Ishikawa (cell line): Measurements from ENCODE around the gene SEC14L2.

Experiments
- CEBPB ChIP-seq: IDR thresholded peaks from 2 replicates; pipeline ENCODE4 v1.6.1; 2012
- CREB1 ChIP-seq: IDR thresholded peaks from 2 replicates; pipeline ENCODE4 v1.6.1; 2012; ENCODE audit warnings: low read depth
- EGR1 ChIP-seq: IDR thresholded peaks from 2 replicates; pipeline ENCODE4 v1.6.1; 2012
- EP300 ChIP-seq: IDR thresholded peaks from 2 replicates; pipeline ENCODE4 v1.6.1; 2012; ENCODE audit warnings: borderline replicate concordance
- FOXM1 ChIP-seq: IDR thresholded peaks from 2 replicates; pipeline ENCODE4 v1.6.1; 2012; ENCODE audit warnings: low read depth, borderline replicate concordance
- MAX ChIP-seq: IDR thresholded peaks from 2 replicates; pipeline ENCODE4 v1.6.1; 2012
- NFIC ChIP-seq: IDR thresholded peaks from 2 replicates; pipeline ENCODE4 v1.6.1; 2012
- RAD21 ChIP-seq: IDR thresholded peaks from 2 replicates; pipeline ENCODE4 v1.6.1; 2012; ENCODE audit warnings: low read depth
- REST ChIP-seq: IDR thresholded peaks from 2 replicates; pipeline ENCODE4 v1.6.1; 2012; ENCODE audit warnings: low read depth, mild to moderate bottlenecking
- TAF1 ChIP-seq: IDR thresholded peaks from 2 replicates; pipeline ENCODE4 v1.6.1; 2012; ENCODE audit warnings: low read depth, mild to moderate bottlenecking
- TCF12 ChIP-seq: IDR thresholded peaks from 2 replicates; pipeline ENCODE4 v1.6.1; 2012; ENCODE audit warnings: low read depth
- TEAD4 ChIP-seq: IDR thresholded peaks from 2 replicates; pipeline ENCODE4 v1.6.1; 2012
- YY1 ChIP-seq: IDR thresholded peaks from 2 replicates; pipeline ENCODE4 v1.6.1; 2012; ENCODE audit warnings: low read depth
- ZBTB7A ChIP-seq: IDR thresholded peaks from 2 replicates; pipeline ENCODE4 v1.6.1; 2012; ENCODE audit warnings: low read depth
- TF ChIP-seq, protein P1 (sequence below): IDR thresholded peaks from 2 replicates; pipeline ENCODE4 v1.6.1; 2012

The SEC14L2 gene

DNA sequence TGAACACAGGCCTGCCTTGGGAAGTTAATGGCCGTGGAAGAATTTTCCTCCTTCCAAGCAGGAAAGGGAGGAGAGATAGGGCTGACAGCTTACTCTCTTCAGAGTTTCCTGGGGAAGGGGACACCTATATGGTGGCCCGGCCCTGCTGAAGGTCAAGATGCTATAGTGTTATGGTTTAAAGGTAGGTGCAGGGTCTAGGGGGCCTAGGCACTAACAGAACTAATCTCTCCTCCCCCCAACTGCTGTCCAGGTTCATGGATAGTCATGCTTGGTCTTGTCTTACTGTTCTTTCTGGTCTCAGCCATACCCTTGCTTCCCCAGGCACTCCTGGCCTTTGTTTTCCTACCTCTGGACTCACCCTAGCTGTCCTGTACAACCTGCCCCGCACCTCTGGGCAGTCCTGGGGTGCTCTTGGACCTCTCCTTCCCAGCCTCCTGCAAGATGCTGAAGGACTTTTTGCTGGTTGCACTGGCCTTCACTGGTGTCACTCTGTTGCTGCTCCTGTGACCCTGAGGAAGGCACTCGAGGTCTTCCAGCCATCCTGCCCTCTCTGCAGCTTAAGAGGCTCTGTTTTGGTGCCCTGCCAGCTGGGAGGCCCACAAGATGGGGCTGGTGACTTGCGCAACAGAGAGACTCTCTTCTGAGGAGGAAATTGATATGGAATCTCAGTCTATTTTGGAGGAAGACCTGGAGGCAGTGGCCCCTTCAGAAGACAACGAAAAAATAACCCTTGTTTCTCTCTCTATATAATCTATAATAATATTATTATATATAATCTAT lies 57.1 kb downstream of the SEC14L2 start:
- peak; percentile 26; the same call in 1 of the 2 replicates for TF ChIP-seq RAD21
- no peak for TF ChIP-seq CREB1
- TF ChIP-seq CEBPB = peak; percentile 74

DNA sequence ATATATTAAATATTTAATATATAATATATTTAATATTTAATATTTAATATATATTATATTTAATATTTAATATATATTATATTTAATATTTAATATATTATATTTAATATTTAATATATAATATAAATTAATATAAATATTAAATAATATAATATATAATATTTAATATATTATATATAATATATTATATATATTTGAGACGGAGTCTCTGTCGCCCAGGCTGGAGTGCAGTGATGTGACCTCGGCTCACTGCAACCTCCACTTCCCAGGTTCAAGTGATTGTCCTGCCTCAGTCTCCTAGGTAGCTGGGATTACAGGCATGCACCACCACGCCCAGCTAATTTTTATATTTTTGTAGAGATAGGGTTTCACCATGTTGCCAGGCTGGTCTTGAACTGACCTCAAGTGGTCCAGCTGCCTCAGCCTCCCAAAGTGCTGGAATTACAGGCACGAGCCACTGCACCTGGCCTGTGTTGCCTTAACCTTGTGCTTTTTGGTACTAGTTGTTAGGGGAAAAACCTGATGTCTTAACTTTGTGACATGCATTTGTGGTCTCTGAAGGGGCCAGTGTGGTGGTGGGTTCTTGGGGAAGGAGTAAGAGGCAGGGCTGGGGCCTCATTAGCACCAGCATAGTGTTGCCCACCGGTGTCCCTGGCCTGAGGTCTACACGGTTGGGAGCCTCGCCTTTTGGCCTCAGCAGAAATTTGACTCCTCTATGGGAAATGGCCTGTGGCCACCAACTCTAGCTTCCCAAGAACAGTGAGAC lies 58.4 kb downstream of the SEC14L2 start:
- no peak for TF ChIP-seq TAF1
- TF ChIP-seq CEBPB = no peak
- no peak for TF ChIP-seq EP300
- TF ChIP-seq TEAD4 = no peak
- TF ChIP-seq FOXM1 = no peak
- no peak for TF ChIP-seq YY1
- TF ChIP-seq TCF12 = no peak
- no peak for TF ChIP-seq EGR1
- TF ChIP-seq RAD21 = no peak

DNA sequence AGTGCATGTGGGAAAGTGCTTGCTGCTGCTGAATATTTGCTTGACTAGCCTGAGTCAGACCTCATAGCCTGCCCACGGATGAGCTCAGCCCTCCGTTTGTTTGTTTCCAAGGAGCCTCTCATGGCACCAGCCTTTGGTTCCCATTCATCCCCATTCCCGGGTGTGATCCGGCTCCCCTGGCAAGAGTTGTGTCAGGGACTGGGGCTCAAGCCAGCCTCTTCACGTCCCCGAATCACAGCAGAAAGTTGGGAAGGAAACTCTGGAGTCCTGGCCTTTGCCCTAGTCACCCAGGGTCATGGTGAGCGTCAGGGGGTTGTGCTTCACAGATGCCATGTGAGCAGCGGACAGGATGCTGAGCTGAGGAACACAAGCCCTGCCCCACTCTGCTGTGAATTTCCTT lies 61.2 kb downstream of the SEC14L2 start:
- TF ChIP-seq TCF12 (no peak), MAX (no peak), REST (no peak; the same call in 1 of the 2 replicates), CREB1 (no peak), FOXM1 (no peak), TEAD4 (no peak), EP300 (no peak), ZBTB7A (no peak), TAF1 (no peak), CEBPB (no peak), YY1 (no peak), RAD21 (no peak)
- TF ChIP-seq, protein P1, sequence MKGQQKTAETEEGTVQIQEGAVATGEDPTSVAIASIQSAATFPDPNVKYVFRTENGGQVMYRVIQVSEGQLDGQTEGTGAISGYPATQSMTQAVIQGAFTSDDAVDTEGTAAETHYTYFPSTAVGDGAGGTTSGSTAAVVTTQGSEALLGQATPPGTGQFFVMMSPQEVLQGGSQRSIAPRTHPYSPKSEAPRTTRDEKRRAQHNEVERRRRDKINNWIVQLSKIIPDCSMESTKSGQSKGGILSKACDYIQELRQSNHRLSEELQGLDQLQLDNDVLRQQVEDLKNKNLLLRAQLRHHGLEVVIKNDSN = no peak

DNA sequence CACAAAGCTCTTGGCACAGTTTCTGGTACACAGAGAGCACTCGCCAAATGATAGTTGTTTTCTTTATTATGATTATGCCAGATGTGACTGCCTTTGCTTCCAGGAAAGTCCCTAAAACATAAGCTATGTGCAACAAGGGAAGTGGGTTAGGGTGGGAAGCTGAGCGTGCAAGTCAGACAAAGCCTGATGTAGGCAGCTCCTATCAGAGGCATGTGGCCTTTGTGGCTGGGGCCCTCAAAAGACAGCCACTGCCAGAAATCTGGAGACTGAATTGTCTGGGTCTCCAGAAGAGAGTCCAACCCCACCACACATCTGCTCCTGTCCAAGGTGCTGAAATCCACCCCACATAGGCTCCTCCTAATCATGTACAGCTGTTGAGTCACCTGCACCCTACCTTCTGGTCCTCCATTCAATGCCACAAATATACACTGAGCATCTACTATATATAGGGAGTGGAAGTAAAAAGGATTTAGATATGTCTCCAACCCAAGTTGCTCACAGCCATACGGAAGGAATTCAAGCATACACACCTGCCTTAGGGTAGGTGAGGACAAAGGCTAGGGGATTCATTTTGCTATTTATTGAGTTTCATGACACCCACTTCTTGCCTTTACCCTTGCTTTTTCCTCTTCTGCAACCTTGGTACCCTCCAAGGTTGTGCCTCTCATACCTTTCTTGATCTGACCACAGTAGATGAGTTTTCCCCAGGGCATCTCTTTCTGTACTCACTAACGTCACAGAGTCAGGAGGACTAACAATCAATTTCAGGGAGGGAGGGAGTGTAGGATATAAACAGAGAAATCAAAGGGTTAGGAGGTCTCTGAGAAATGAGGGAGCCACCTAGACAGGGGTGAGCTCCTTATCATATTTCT lies 62.6 kb downstream of the SEC14L2 start:
- TF ChIP-seq REST (peak; percentile 97), EGR1 (no peak), TEAD4 (no peak)

DNA sequence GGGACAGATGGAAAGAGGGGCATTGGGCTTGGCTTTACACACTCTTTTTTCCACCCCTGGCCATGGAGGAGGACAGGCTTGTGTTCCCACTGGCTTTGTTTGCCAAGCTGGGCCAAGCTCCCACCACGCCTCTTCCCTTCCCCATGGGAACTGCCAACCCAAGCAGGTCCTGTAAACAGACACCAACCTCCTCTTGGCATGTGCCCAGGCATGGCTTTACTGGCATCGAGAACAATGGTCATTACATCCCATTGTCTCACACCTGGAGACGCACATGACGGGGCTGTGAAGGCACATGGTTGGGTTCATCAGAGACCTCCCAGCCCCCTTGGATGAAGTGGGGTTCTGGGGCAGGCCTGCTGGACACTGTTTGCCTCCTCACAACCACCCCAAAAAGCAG lies 63.3 kb downstream of the SEC14L2 start:
- TF ChIP-seq, protein P1 = no peak
- TF ChIP-seq MAX = peak; percentile 39; the same call in 1 of the 2 replicates

DNA sequence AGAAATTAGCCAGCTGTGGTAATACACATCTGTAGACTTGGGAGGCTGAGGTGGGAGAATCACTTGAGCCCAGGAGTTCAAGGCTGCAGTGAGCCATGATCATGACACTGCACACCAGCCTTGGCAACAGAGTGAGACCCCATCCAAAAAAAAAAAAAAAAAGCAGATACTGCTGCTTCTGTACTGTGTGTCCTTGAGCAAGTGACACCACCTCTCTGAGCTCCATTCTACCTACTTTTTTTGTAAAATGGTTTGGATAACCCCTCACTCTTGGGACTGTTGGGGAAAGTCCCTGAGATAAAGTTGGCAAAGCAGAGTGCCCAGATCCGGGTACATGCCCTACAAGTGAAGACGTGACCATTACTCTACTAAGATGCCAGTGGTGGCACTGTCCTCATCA lies 72.3 kb downstream of the SEC14L2 start:
- TF ChIP-seq ZBTB7A (no peak), MAX (no peak), TAF1 (no peak), EGR1 (no peak), RAD21 (no peak), FOXM1 (no peak), NFIC (no peak), REST (no peak), YY1 (no peak), TEAD4 (no peak), CEBPB (no peak), CREB1 (no peak), EP300 (no peak), TCF12 (no peak)
- TF ChIP-seq, protein P1 = no peak
